IMR-90 (cell line): ENCODE data around the gene RASSF4. TPM values are rescaled to one million over a fixed set of nuclear protein-coding genes. Genes with fewer than 3 reads are reported as not detected.
"Not testable (repeated sequence)": the region's sequence is repeated elsewhere in the genome, so short reads cannot be mapped to it uniquely, and the experiment has no call there.

Source experiments
- ATAC-seq: fragments of 200-7000 bp; cut with Tn5 transposase; 2 replicates; pipeline ENCODE4 v1.9.1; 2020; ENCODE audit warnings: low read depth, mild to moderate bottlenecking, moderate library complexity
- BruUV-seq: library from RNA; stranded (reverse); fragments of 400-500 nt; replicated peaks from 2 replicates; lab custom pipeline; 2021; lab: Mats Ljungman, UMichigan
- CTCF ChIA-PET: fragments of 300-600 bp; formaldehyde crosslinking; extraction: SDS; loops from one replicate; lab custom pipeline; 2021; ENCODE audit warnings: antibody characterized with exemption; lab: Yijun Ruan, JAX
- POLR2A ChIA-PET: fragments of 300-600 bp; sonication (Branson Sonifier 250); formaldehyde crosslinking; loops from one replicate; lab custom pipeline; 2022; ENCODE audit warnings: antibody characterized with exemption; ENCODE audit not compliant: unreplicated experiment; lab: Charles Lee
- DNase-seq: peaks from one replicate; pipeline ENCODE4 v3.0.0; 2013
- H2AFZ ChIP-seq: replicated peaks from 2 replicates; pipeline ENCODE3; 2013; ENCODE audit warnings: low read length, mild to moderate bottlenecking; ENCODE audit not compliant: poor library complexity
- H2AK5ac ChIP-seq: 2 replicates; pipeline ENCODE4 v1.6.1; 2013; ENCODE audit warnings: low read depth, low read length, inconsistent platforms
- H2AK9ac ChIP-seq: replicated peaks from 2 replicates; pipeline ENCODE3; 2013; ENCODE audit warnings: mild to moderate bottlenecking, low read depth, low read length, moderate library complexity; ENCODE audit not compliant: poor library complexity
- H2BK120ac ChIP-seq: 2 replicates; pipeline ENCODE4 v1.6.1; 2013; ENCODE audit warnings: low read depth, low read length, inconsistent platforms
- H2BK15ac ChIP-seq: 3 replicates; pipeline ENCODE4 v1.6.1; 2013; ENCODE audit warnings: low read depth, low read length, inconsistent platforms
- H2BK20ac ChIP-seq: 2 replicates; pipeline ENCODE4 v1.6.1; 2013; ENCODE audit warnings: low read depth, mild to moderate bottlenecking, inconsistent platforms, low read length, moderate library complexity
- H2BK5ac ChIP-seq: 2 replicates; pipeline ENCODE4 v1.6.1; 2013; ENCODE audit warnings: mild to moderate bottlenecking, low read depth, low read length, inconsistent platforms; ENCODE audit not compliant: poor library complexity, severe bottlenecking
- H3K14ac ChIP-seq: replicated peaks from 2 replicates; pipeline ENCODE4 v1.6.1; 2013; ENCODE audit warnings: low read depth, low read length, inconsistent platforms
- H3K18ac ChIP-seq: 2 replicates; pipeline ENCODE4 v1.6.1; 2013; ENCODE audit warnings: low read depth, low read length, control low read depth
- H3K23ac ChIP-seq: 2 replicates; pipeline ENCODE4 v1.6.1; 2013; ENCODE audit warnings: low read depth, low read length, inconsistent platforms
- H3K27ac ChIP-seq: 2 replicates; pipeline ENCODE4 v1.5.1; 2013; ENCODE audit warnings: mild to moderate bottlenecking, control low read depth, low read length; ENCODE audit not compliant: insufficient read depth
- H3K27me3 ChIP-seq: 2 replicates; pipeline ENCODE4 v1.6.1; 2013; ENCODE audit warnings: low read length; ENCODE audit not compliant: control insufficient read depth, insufficient read depth
- H3K36me3 ChIP-seq: 2 replicates; pipeline ENCODE4 v1.6.1; 2013; ENCODE audit warnings: low read length, mixed read lengths; ENCODE audit not compliant: control insufficient read depth, insufficient read depth
- H3K4ac ChIP-seq: 2 replicates; pipeline ENCODE4 v1.6.1; 2013; ENCODE audit warnings: low read depth, low read length, inconsistent platforms
- H3K4me1 ChIP-seq: 2 replicates; pipeline ENCODE4 v1.6.1; 2013; ENCODE audit warnings: low read length, mixed read lengths; ENCODE audit not compliant: control insufficient read depth, insufficient read depth
- H3K4me2 ChIP-seq: 2 replicates; pipeline ENCODE4 v1.6.1; 2013; ENCODE audit warnings: low read depth, mild to moderate bottlenecking, control low read depth, low read length, moderate library complexity
- H3K4me3 ChIP-seq: 2 replicates; pipeline ENCODE4 v1.5.1; 2013; ENCODE audit warnings: low read depth, mild to moderate bottlenecking, control low read depth, low read length, moderate library complexity; ENCODE audit not compliant: insufficient read depth
- H3K56ac ChIP-seq: 2 replicates; pipeline ENCODE4 v1.6.1; 2013; ENCODE audit warnings: low read length, inconsistent platforms; ENCODE audit not compliant: insufficient read depth; ENCODE audit errors: extremely low read depth
- H3K79me1 ChIP-seq, 2 experiments: 2 replicates each; pipeline ENCODE4 v1.6.1; 2013; ENCODE audit warnings: low read length in 2 of 2, inconsistent platforms in 1 of 2, low read depth in 1 of 2
- H3K9ac ChIP-seq: 2 replicates; pipeline ENCODE4 v1.6.1; 2013; ENCODE audit warnings: low read depth, low read length, control low read depth
- H3K9me1 ChIP-seq: 2 replicates; pipeline ENCODE4 v1.6.1; 2013; ENCODE audit warnings: low read length, inconsistent platforms; ENCODE audit not compliant: insufficient read depth
- H3K9me3 ChIP-seq: 2 replicates; pipeline ENCODE4 v1.6.1; 2013; ENCODE audit warnings: low read length; ENCODE audit not compliant: control insufficient read depth, insufficient read depth
- H4K20me1 ChIP-seq: 2 replicates; pipeline ENCODE4 v1.6.1; 2013; ENCODE audit warnings: low read length, inconsistent platforms; ENCODE audit not compliant: insufficient read depth
- H4K5ac ChIP-seq: 2 replicates; pipeline ENCODE4 v1.6.1; 2013; ENCODE audit warnings: mild to moderate bottlenecking, low read depth, low read length, control low read depth
- H4K8ac ChIP-seq, 2 experiments: 2 replicates each; pipeline ENCODE4 v1.6.1; 2013; ENCODE audit warnings: low read depth in 2 of 2, low read length in 2 of 2, control low read depth in 1 of 2, inconsistent platforms in 1 of 2
- H4K91ac ChIP-seq: 2 replicates; pipeline ENCODE4 v1.6.1; 2013; ENCODE audit warnings: low read depth, low read length, inconsistent platforms; ENCODE audit not compliant: insufficient read depth
- WGBS, 2 experiments: methylation state at CpG; one replicate each; pipeline versions ENCODE4 v1.1.5 to v1.1.7; 2013; ENCODE audit warnings: missing lambda C conversion rate in 2 of 2; ENCODE audit not compliant: insufficient read length in 1 of 2; ENCODE audit errors: extremely low coverage in 2 of 2; 5-methylcytosine and 5-hydroxymethylcytosine counted together
- dilution Hi-C: fragments of 300-500 bp; cut with HindIII; formaldehyde crosslinking; loops from one replicate; pipeline ENCODE4 v1.14.3; 2018; ENCODE audit warnings: low sequenced_read_pairs; ENCODE audit not compliant: unreplicated experiment
- in situ Hi-C: fragments of 300-500 bp; cut with MboI; formaldehyde crosslinking; loops from 3 replicates; pipeline ENCODE4 v1.14.3; 2019; ENCODE audit warnings: low sequenced_read_pairs, inconsistent platforms, mixed read lengths
- intact Hi-C: fragments of 100-400 bp; cut with micrococcal nuclease; formaldehyde crosslinking; loops from 2 replicates; pipeline ENCODE4 v1.10.0; 2022
- polyA plus RNA-seq, 3 experiments: library from polyadenylated mRNA; depleted of rRNA; stranded (reverse); fragments of >200 nt; gene quantifications; 2 replicates each; pipeline ENCODE4 v1.2.3, GENCODE V29; 2012; ENCODE audit warnings: low replicate concordance in 1 of 3
- total RNA-seq: library from RNA; depleted of rRNA; stranded (reverse); fragments of >200 nt; gene quantifications from 2 replicates; pipeline ENCODE4 v1.2.3, GENCODE V29; 2012

Gene RASSF4
- total and polyA plus RNA-seq, 2 of the 4 experiments (the other 2 are of a cell fraction): 5.9 to 8.6 TPM

DNA sequence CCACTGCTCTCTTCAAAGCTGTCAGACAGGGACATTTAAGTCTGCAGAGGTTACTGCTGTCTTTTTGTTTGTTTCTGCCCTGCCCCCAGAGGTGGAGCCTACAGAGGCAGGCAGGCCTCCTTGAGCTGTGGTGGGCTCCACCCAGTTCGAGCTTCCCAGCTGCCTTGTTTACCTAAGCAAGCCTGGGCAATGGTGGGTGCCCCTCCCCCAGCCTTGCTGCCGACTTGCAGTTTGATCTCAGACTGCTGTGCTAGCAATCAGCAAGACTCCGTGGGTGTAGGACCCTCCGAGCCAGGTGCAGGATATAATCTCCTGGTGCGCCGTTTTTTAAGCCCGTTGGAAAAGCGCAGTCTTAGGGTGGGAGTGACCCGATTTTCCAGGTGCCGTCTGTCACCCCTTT lies 55.0 kb downstream of the RASSF4 start:
- not testable (repeated sequence) for H3K4ac ChIP-seq

More for the DNA sequence above, 55.0 kb downstream of the RASSF4 start:
- H4K20me1 ChIP-seq, H2AFZ ChIP-seq, H3K4me3 ChIP-seq, H2BK20ac ChIP-seq, BruUV-seq, dilution Hi-C loops, H2BK15ac ChIP-seq, H4K8ac ChIP-seq, H3K56ac ChIP-seq, H3K18ac ChIP-seq, in situ Hi-C loops, H3K27me3 ChIP-seq, CTCF ChIA-PET, H3K4me2 ChIP-seq, H3K14ac ChIP-seq, H2BK120ac ChIP-seq, H3K36me3 ChIP-seq, POLR2A ChIA-PET, intact Hi-C loops, H3K27ac ChIP-seq, H3K23ac ChIP-seq, H4K91ac ChIP-seq, H4K5ac ChIP-seq, H3K9me3 ChIP-seq, H2AK5ac ChIP-seq, H3K9me1 ChIP-seq, H3K4me1 ChIP-seq, DNase-seq, H2BK5ac ChIP-seq, H3K9ac ChIP-seq, ATAC-seq, H2AK9ac ChIP-seq, H3K79me1 ChIP-seq: not testable (repeated sequence)
- WGBS, 2 experiments: no CpG with 5 or more reads among the region's 10 CpGs
